HG02884 (cell line): ENCODE results near the gene KCNJ15.

Experiments used
- ATAC-seq: cut with Tn5 transposase; IDR thresholded peaks from one replicate; pipeline ENCODE4 v1.9.1; 2021; ENCODE audit warnings: mild to moderate bottlenecking, moderate library complexity; ENCODE audit not compliant: unreplicated experiment

The KCNJ15 gene

GRCh38 chr21:38325216-38325615 lies 68.4 kb downstream of the KCNJ15 start:
- no peak for ATAC-seq

GRCh38 chr21:38325731-38326420 lies 69.1 kb downstream of the KCNJ15 start:
- no peak for ATAC-seq

DNA sequence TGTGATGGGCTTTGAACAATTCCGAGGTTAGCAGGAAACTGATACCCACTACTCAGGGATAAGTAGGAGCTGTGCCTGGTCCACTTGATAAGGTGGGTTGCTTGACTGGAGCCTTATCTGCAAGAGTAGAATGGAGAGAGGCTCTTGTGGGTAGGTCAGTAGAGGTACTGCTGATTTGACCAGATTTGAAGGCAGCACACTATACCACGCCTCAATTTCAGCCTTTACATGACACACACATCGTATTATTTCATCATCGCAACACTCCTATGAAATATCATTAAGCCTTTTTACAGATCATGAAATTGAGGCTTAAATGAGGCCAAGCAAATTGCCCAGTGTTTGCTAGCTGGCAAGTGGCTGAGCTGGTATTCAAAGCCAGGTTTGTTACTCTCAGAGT lies 69.6 kb downstream of the KCNJ15 start:
- ATAC-seq, result no peak

DNA sequence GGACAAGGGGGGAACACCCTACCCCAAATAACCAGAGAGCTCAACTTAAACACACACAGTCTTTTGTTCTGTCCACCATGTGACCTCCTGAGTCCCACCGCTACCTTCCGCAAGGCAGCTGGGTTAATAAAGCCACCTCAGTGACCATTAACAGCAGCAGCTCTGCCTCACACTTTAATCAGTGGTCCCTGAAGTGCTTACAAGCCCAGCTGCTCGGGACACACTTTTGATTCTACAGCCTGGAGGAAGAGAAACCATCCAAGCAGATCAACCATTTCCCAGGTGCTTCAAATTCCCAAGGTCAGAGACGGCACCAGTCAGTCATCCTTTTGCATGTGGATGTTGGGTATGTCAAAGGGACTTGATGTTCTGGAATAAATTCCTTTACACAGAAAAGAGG lies 70.1 kb downstream of the KCNJ15 start:
- no peak for ATAC-seq

DNA sequence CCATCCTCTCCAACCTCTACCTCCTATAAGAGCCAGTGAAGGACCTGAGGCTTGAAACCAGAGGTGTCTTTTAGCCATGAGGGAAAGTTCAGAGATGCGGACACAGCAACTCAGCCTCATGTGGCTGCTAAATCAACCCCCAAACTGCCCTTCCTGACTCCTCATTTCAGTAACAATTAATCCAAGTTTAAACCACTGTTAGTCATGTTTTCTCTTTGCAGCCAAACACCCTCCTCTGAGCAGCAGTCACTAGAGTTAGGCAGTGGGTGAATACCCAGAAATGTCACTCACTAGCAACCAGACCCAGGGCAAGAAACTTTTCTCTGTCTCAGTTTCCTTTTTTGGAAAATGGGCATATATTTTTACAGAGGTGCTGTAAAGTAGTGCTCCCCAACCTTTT lies 71.2 kb downstream of the KCNJ15 start:
- no peak for ATAC-seq

- ATAC-seq, result no peak
These were observed 72.4 kb downstream of the KCNJ15 start for GRCh38 chr21:38329162-38329561.

GRCh38 chr21:38330666-38331065 lies 73.9 kb downstream of the KCNJ15 start:
- ATAC-seq, result no peak

DNA sequence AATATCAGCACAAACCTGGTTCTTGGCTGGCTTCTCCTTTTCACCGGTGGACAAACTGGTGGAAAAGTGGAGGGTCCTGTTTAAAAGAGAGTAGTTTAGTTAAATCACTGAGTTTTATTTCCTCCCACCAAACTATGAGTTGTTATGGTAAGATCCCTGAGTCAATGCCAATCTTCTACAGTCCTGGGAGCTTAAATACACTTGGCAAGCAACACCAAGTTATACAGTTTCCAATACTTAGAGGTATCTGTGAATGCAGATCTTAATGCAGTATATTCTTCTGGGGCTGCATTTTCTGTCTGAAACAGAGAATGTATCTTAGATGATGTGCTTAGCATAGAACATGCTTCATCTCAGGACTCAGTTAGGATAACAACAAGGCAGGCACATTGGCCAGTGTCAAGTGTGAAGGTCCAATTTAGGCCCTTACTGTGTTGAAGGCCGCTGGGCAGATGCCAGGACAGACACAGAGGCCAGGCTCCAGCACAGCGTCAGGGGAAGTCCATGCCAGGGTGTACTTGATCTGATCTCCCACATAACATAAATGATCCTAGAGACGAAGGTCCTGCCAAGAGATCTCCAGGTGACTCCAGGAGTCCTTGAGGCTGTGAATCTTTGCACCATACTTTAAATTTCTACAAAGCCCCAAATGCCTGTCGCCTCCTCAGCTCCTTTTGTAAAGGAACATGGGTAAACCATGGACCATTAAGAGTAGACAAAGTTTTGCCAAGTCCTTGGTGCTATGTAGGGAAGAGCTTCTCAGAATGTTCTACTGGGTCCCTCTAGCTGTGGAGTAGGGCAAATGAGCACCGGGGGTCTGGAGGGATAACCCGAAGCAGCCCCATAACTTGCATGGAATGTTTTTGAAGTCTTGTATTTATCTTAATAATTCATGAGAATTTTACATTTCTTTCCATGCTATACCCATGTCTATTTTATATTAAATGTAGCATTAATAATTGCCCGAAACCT lies 76.8 kb downstream of the KCNJ15 start:
- ATAC-seq, result no peak

DNA sequence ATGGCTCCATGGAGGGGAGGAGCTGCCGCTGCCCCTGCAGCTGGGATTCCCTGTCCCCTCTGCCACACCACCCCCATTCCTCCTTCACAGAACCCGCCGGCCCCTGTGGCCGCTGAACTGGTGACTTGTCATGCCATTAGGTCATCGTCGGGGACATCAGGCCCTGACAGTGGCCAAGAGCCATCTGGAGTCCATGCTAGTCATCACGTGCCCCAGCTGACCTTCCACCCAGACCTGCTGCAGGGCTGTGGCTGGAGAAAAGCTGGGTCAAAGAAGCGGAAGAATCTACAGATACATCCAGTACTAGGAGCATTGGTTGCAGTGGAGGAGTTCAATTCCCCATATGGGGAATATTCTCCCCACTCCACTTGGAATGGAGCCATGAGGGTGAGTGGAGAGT lies 78.1 kb downstream of the KCNJ15 start:
- no peak for ATAC-seq

DNA sequence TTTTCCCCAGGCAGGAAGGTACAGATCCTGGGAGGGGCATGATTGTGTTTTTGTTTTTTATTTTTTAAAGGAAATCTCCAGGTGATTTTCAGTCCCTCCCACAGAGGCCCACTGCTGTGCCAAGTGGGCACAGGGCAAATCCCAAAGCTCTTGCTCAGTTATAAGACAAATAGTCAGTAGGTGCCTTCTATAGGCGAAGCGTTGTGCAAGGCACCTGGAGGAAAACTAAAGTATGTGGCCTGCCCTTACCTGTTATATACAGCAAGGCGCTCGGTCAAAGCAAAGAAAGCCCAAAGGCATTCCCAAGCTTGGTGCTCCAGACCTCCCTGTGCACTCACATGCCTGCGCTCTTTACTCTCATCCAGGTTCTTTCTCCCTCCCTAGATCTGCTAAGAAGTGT lies 81.0 kb downstream of the KCNJ15 start:
- no peak for ATAC-seq

- no peak for ATAC-seq
These were observed 83.3 kb downstream of the KCNJ15 start for GRCh38 chr21:38340131-38340530.

DNA sequence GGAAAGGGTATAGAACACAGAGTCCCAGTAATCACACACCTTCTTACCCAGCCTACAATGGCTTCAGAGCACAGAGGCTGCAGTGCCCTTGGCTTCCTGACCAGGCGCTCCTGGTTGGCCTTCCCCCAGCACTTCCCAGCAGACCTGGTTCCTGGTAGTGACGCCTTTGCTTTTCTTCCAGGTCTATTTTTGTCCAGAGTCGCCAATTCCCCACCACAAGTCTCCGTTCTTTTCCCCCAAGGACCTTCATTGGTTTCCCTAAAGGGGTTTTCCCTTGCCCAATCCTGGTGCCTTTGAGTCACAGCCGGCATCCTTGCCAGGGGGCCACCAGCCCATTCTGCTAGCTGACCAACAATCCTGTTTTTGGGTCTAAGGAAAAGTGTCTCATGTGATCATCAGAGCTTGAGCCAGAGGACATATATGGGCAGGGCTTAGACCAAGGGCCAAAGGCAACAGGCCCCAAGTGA lies 84.8 kb downstream of the KCNJ15 start:
- no peak for ATAC-seq

DNA sequence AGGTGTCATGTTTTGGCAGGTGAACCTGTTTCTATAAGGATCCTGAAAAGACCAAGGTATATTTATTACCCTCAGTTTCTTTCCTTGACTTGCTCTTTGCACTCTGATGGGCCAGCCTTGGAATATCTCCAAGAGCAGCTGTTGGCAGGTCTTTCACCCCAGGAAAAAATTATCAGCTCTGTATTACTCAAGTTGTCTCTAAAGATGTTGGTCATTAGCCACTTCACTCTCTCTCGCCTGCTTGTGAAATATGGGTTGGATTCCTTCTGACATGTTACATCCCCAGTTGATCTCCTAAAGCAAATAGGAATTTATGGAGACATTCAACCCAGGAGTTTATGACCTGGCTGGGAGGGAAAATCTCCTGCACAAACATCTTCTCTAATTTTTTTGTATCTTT lies 85.9 kb downstream of the KCNJ15 start:
- no peak for ATAC-seq

DNA sequence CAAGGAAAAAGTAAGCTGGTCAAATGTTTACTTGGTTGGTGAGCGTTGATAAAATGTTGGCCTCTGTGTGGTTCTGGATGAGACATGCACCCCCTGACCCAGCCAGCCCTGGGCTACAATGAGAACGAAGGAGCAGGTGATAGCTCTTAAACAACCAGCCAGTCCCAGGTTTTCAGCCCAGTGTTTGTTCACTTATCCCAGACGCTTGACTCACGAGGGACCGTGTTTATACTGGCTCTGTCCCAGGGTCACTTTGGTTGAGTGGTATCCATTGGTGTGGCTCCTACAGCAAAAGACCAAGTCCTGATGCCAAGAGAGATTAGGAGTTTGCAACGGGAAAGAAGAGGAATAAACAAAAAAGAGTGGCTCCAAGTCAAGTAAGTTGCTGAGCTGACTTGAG lies 86.9 kb downstream of the KCNJ15 start:
- ATAC-seq, result no peak

GRCh38 chr21:38346286-38346685 lies 89.5 kb downstream of the KCNJ15 start:
- ATAC-seq, result no peak

DNA sequence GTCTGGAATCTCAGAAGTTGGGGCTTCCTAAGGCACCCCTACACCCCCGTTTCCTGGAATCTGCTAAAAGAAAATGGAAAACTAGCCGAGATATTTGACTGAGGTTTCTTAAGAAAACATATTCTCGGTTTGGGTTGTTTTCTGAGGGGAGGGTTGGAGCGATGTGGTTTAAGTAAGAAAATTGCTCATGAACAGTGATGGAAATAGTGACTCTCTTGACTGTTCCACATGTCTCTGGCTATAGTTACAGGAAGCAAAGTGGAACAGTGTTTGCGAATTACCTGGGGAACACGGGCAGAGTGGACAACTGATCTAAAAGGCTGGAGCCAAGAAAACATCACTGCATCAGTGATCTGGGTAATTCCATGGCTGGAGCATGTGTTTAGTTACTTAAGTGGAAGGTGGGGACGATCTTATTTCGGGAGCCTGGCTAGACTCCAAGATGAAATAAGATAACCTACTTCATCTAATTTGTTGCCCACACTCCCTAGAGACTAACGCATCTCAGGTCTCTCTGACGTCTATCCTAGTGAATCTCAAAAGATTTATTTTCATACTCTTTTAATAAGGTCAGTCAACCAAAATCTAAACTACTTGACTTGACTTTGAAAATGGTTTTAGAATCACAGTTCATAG lies 92.4 kb downstream of the KCNJ15 start:
- ATAC-seq, result no peak

- no peak for ATAC-seq
These were observed 93.2 kb downstream of the KCNJ15 start for GRCh38 chr21:38349977-38350376.

GRCh38 chr21:38350684-38351083 lies 93.9 kb downstream of the KCNJ15 start:
- no peak for ATAC-seq

DNA sequence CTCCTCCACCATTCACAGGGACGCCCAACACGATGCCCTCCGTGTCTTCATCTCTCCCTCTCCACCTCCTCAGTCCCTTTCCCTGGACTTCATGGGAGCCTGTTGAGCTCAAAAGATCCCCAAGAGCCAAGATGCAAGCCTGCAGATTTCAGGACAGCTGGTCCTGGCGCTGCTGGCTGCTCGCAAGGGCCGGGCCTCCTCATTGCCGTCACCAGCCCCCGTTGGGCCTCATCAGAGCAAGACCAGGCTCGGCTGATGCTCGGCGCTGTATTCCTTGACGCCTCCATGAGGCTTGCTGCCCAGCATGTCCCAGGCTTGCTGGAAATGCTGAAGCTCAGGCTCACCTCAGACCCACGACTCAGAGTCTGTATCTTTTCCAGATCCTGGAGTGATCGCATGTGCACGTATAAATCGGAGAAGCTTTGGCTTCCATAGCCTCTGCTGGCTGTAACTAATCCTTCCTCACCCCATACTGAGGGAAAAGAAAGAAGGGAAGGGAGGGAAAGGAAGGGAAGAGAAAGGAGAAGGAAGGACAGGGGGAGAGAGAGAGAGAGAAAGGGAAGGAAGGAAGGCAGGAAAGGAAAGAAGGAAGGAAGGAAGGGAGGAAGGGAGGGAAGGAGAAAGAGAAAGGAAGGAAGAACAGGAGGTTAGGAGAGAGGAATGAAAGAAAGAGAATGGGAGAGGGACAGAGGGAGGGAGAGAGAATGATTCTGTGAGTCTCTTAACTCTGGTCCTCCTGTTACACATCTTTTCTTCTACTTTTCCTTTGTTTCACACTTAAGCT lies 94.6 kb downstream of the KCNJ15 start:
- ATAC-seq, result no peak

- no peak for ATAC-seq
These were observed 95.2 kb downstream of the KCNJ15 start for GRCh38 chr21:38351961-38352521.
